MCF 10A (cell line): ENCODE results near the gene SPATA46. TPM values are rescaled to one million over a fixed set of nuclear protein-coding genes. Genes with fewer than 3 reads are reported as not detected.

Source experiments
- BruUV-seq: library from RNA; stranded (reverse); fragments of 400-500 nt; replicated peaks from 2 replicates; lab custom pipeline; 2021; lab: Mats Ljungman, UMichigan
- CTCF ChIA-PET: fragments of 300-600 bp; sonication (Branson Sonifier 250); formaldehyde crosslinking; extraction: SDS; loops from one replicate; lab custom pipeline; 2021; ENCODE audit warnings: antibody characterized with exemption, inconsistent platforms; lab: Yijun Ruan, JAX
- POLR2A ChIA-PET: fragments of 300-600, 350-650 bp; sonication (Branson Sonifier 250); formaldehyde crosslinking; extraction: SDS; loops from one replicate; lab custom pipeline; 2020; ENCODE audit warnings: antibody characterized with exemption, inconsistent platforms; lab: Yijun Ruan, JAX
- DNase-seq: peaks from one replicate; pipeline ENCODE4 v3.0.0-alpha.2; 2018; ENCODE audit not compliant: unreplicated experiment
- H3K27ac Mint-ChIP-seq: one replicate; pipeline ENCODE4 v1.8.0; 2022; ENCODE audit warnings: mild to moderate bottlenecking, low read depth, mixed read lengths; ENCODE audit not compliant: unreplicated experiment
- H3K27me3 Mint-ChIP-seq: one replicate; pipeline ENCODE4 v1.8.0; 2022; ENCODE audit warnings: mixed read lengths; ENCODE audit not compliant: insufficient read depth, unreplicated experiment
- H3K36me3 Mint-ChIP-seq: one replicate; pipeline ENCODE4 v1.8.0; 2022; ENCODE audit warnings: mild to moderate bottlenecking, moderate library complexity, mixed read lengths; ENCODE audit not compliant: insufficient read depth, unreplicated experiment
- H3K4me1 Mint-ChIP-seq: one replicate; pipeline ENCODE4 v1.8.0; 2022; ENCODE audit warnings: mixed read lengths; ENCODE audit not compliant: insufficient read depth, unreplicated experiment
- H3K4me3 Mint-ChIP-seq: one replicate; pipeline ENCODE4 v1.8.0; 2022; ENCODE audit warnings: mild to moderate bottlenecking, moderate library complexity, mixed read lengths; ENCODE audit not compliant: unreplicated experiment
- H3K9me3 Mint-ChIP-seq: one replicate; pipeline ENCODE4 v1.8.0; 2022; ENCODE audit warnings: mixed read lengths; ENCODE audit not compliant: unreplicated experiment
- CTCF ChIP-seq: fragments of 200-600 bp; IDR thresholded peaks from one replicate; pipeline ENCODE4 v1.8.0; 2022; ENCODE audit warnings: antibody characterized with exemption, mild to moderate bottlenecking; ENCODE audit not compliant: unreplicated experiment
- intact Hi-C: fragments of 100-400 bp; cut with micrococcal nuclease; formaldehyde crosslinking; loops from 2 replicates; pipeline ENCODE4 v1.14.1; 2022
- total RNA-seq: library from RNA; stranded (reverse); gene quantifications from 2 replicates; pipeline ENCODE4 v1.2.3, GENCODE V29; 2022

SPATA46 gene
- total RNA-seq, 1 experiment from 2014 or later = not detected

DNA sequence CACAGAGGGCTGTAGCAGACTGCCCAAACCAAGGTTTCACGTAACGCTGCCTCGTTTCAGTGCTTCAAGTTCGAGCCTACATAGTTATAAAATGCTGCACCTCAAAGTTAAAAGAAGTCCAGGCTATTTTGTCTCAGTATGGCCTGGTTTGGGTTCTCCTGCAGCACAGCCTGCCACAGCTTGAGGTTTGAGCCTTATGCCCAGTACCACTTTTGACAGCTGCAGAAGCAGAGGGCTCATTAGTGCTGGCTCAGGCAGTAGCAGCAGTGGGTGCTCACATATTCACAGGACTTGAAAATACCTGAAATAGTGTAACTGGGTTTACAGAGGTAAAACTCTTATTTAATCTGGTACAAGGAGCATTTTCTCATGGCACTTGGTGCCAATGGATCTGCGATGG, 15.3 kb downstream of the SPATA46 start:
- H3K9me3 Mint-ChIP-seq = no peaks in the 10 kb centered on the region
- intact Hi-C loops = no loop called here
- DNase-seq = no peak
- no peaks in the 10 kb centered on the region for H3K27me3 Mint-ChIP-seq
- H3K36me3 Mint-ChIP-seq = no peaks in the 10 kb centered on the region
- no peak overlapping the region for H3K27ac Mint-ChIP-seq
- H3K4me3 Mint-ChIP-seq = no peak overlapping the region
- peaks cover 24% of the 10 kb centered on the region for H3K4me1 Mint-ChIP-seq
- BruUV-seq = no TSS peak
- CTCF ChIA-PET = interaction anchor here (0.6 to 2.1 kb wide), 4 partner anchors 24 to 158 kb away, joined by 3 to 13 read pairs (median 3); no protein-coding TSS in a partner anchor
- TF ChIP-seq CTCF = no peak
- POLR2A ChIA-PET = interaction anchor here (0.7 kb wide), 1 partner anchor 21 kb away, joined by 3 read pairs; no protein-coding TSS in a partner anchor

DNA sequence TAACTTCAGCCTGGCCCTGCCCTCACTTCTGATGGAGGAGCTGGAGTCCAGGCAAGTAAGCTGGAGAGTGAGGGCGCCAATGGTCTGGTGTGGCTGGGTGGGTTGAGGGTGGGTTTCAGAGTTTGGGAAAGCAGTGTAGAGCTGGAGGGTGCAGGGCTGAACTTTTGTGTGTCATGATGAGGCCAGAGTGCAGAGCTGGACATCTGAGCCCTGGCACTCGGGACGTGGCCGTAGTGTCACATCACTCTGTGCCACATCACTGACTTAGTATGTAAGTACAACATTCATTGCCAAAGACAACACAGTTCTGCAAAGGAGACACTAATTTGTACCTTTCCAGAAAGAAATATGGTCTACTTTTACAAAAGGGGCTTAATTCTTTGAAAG, 15.8 kb downstream of the SPATA46 start:
- no peak overlapping the region for H3K27ac Mint-ChIP-seq
- ChIA-PET POLR2A (no interaction called here), CTCF (interaction anchor here (0.6 to 2.1 kb wide), 6 partner anchors 11 to 961 kb away, joined by 3 to 13 read pairs (median 3); partner anchors contain the start of gene NUF2)
- BruUV-seq = no TSS peak
- H3K9me3 Mint-ChIP-seq = no peaks in the 10 kb centered on the region
- H3K4me3 Mint-ChIP-seq = no peak overlapping the region
- peaks cover 19% of the 10 kb centered on the region for H3K4me1 Mint-ChIP-seq
- TF ChIP-seq CTCF = no peak
- no peaks in the 10 kb centered on the region for H3K27me3 Mint-ChIP-seq
- no peaks in the 10 kb centered on the region for H3K36me3 Mint-ChIP-seq
- intact Hi-C loops = no loop called here
- DNase-seq = no peak

GRCh38 chr1:162360237-162360873, 16.3 kb downstream of the SPATA46 start:
- ChIA-PET CTCF (interaction anchor here (0.6 to 2.1 kb wide), 9 partner anchors 12 to 962 kb away, joined by 3 to 13 read pairs (median 3); partner anchors contain the start of gene NUF2), POLR2A (interaction anchor here (0.9 kb wide), 1 partner anchor 11 kb away, joined by 3 read pairs; no protein-coding TSS in a partner anchor)
- Mint-ChIP-seq H3K9me3 (no peaks in the 10 kb centered on the region), H3K27me3 (no peaks in the 10 kb centered on the region), H3K4me1 (peaks cover 17% of the 10 kb centered on the region), H3K36me3 (no peaks in the 10 kb centered on the region), H3K4me3 (no peak overlapping the region), H3K27ac (no peak overlapping the region)
- no TSS peak for BruUV-seq
- TF ChIP-seq CTCF = no peak
- DNase-seq = no peak
- intact Hi-C loops = no loop called here

GRCh38 chr1:162359523-162360236, 17.0 kb downstream of the SPATA46 start:
- Mint-ChIP-seq H3K36me3 (no peaks in the 10 kb centered on the region), H3K27ac (no peak overlapping the region), H3K9me3 (no peaks in the 10 kb centered on the region), H3K27me3 (no peaks in the 10 kb centered on the region), H3K4me1 (peaks cover 14% of the 10 kb centered on the region), H3K4me3 (no peak overlapping the region)
- no TSS peak for BruUV-seq
- no peak for DNase-seq
- TF ChIP-seq CTCF = no peak
- intact Hi-C loops = loop anchor here (2.0 to 5.0 kb wide), 2 partner anchors 149 to 253 kb away; no protein-coding TSS in a partner anchor
- CTCF ChIA-PET = interaction anchor here (0.7 to 1.4 kb wide), 5 partner anchors 13 to 303 kb away, joined by 3 to 6 read pairs (median 4); no protein-coding TSS in a partner anchor
- POLR2A ChIA-PET = interaction anchor here (0.9 kb wide), 1 partner anchor 11 kb away, joined by 3 read pairs; no protein-coding TSS in a partner anchor
